Activated CD4-positive, alpha-beta T cell treated with anti-CD3 and anti-CD28 coated beads for 24 hours (primary cell): ENCODE measurements around the gene MTHFD1L.
"Not testable (repeated sequence)": the region's sequence is repeated elsewhere in the genome, so short reads cannot be mapped to it uniquely, and the experiment has no call there.

Source experiments
- DNase-seq, 2 donors: peaks; one replicate each; pipeline ENCODE4 v3.0.0-alpha.2; 2020; ENCODE audit warnings: low read depth in 2 of 2

MTHFD1L gene

GRCh38 chr6:150865406-150866146, at the start of gene MTHFD1L:
Gene MTHFD1L, plus strand, starts transcription at chr6:150865702. Its CDS starts 121 bp downstream, at chr6:150865823.
- DNase-seq = peak; percentile 69 to 72

- not testable (repeated sequence) for DNase-seq
Observed at GRCh38 chr6:150816554-150816953, 48.9 kb upstream of the MTHFD1L start.

- no peak for DNase-seq
Observed at GRCh38 chr6:150822932-150823331, 42.6 kb upstream of the MTHFD1L start.

- DNase-seq = no peak
Observed at GRCh38 chr6:150826788-150827187, 38.7 kb upstream of the MTHFD1L start.

- not testable (repeated sequence) for DNase-seq
Observed at GRCh38 chr6:150828107-150828506, 37.4 kb upstream of the MTHFD1L start.

GRCh38 chr6:150830439-150831165, 34.9 kb upstream of the MTHFD1L start:
- DNase-seq = no peak

GRCh38 chr6:150831577-150831976, 33.9 kb upstream of the MTHFD1L start:
- DNase-seq = no peak

GRCh38 chr6:150835620-150836019, 29.9 kb upstream of the MTHFD1L start:
- DNase-seq = no peak

- DNase-seq = no peak
Observed at GRCh38 chr6:150840185-150840584, 25.3 kb upstream of the MTHFD1L start.

- no peak for DNase-seq
Observed at GRCh38 chr6:150841189-150841588, 24.3 kb upstream of the MTHFD1L start.

- DNase-seq = no peak
Observed at GRCh38 chr6:150841697-150842096, 23.8 kb upstream of the MTHFD1L start.

- no peak for DNase-seq
Observed at GRCh38 chr6:150844371-150844770, 21.1 kb upstream of the MTHFD1L start.

- DNase-seq = no peak
Observed at GRCh38 chr6:150846641-150847040, 18.9 kb upstream of the MTHFD1L start.

GRCh38 chr6:150848400-150848799, 17.1 kb upstream of the MTHFD1L start:
- no peak for DNase-seq

GRCh38 chr6:150854392-150854791, 11.1 kb upstream of the MTHFD1L start:
- DNase-seq = not testable (repeated sequence)

GRCh38 chr6:150855171-150855570, 10.3 kb upstream of the MTHFD1L start:
- not testable (repeated sequence) for DNase-seq

GRCh38 chr6:150857062-150857944, 8.2 kb upstream of the MTHFD1L start:
- DNase-seq = no peak

GRCh38 chr6:150857945-150858308, 7.6 kb upstream of the MTHFD1L start:
- no peak for DNase-seq

GRCh38 chr6:150861448-150862168, 3.9 kb upstream of the MTHFD1L start:
- DNase-seq = not testable (repeated sequence)

GRCh38 chr6:150863213-150863928, 2.1 kb upstream of the MTHFD1L start:
- DNase-seq = no peak

GRCh38 chr6:150865043-150865405, 478 bp upstream of the MTHFD1L start:
- no peak for DNase-seq
